ENCODE data around the gene PRKAR1B.

PRKAR1B gene

DNA sequence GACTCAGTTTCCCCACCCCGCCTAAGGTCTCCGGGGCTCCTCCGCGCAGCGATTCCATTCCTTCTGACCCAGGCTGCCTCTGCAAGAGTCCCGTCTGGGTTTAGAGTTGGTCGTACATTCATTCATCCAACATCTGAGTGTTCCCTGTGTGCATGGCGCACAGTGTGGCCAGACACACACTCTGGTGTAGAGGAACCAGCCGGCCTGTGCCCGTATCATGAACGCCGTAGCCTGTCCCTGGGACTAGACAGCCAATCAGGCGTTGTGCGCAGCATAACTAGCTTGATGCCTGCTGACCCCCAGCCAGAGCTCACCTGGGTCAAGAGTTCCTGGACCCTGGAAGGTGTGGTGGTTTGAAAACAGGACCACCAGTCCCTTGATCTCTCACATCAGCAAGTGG lies 186.5 kb downstream of the PRKAR1B start:
- no peak for DNase-seq (ENCODE audit: extremely low read depth, insufficient read length)
- Histone ChIP-seq H3K27me3 (replicated peaks; ENCODE audit: control insufficient read depth, insufficient read depth, low read length) (no peaks in the 10 kb centered on the region), H3K36me3 (ENCODE audit: control insufficient read depth, insufficient read depth, low read length) (no peaks in the 10 kb centered on the region), H3K4me3 (replicated peaks; ENCODE audit: low read depth, low read length) (no peak overlapping the region)
- TF ChIP-seq, protein P1, sequence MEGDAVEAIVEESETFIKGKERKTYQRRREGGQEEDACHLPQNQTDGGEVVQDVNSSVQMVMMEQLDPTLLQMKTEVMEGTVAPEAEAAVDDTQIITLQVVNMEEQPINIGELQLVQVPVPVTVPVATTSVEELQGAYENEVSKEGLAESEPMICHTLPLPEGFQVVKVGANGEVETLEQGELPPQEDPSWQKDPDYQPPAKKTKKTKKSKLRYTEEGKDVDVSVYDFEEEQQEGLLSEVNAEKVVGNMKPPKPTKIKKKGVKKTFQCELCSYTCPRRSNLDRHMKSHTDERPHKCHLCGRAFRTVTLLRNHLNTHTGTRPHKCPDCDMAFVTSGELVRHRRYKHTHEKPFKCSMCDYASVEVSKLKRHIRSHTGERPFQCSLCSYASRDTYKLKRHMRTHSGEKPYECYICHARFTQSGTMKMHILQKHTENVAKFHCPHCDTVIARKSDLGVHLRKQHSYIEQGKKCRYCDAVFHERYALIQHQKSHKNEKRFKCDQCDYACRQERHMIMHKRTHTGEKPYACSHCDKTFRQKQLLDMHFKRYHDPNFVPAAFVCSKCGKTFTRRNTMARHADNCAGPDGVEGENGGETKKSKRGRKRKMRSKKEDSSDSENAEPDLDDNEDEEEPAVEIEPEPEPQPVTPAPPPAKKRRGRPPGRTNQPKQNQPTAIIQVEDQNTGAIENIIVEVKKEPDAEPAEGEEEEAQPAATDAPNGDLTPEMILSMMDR (IDR thresholded peaks at IDR 0.05; ENCODE audit: insufficient read depth, low read length, poor library complexity, severe bottlenecking), result no peak

DNA sequence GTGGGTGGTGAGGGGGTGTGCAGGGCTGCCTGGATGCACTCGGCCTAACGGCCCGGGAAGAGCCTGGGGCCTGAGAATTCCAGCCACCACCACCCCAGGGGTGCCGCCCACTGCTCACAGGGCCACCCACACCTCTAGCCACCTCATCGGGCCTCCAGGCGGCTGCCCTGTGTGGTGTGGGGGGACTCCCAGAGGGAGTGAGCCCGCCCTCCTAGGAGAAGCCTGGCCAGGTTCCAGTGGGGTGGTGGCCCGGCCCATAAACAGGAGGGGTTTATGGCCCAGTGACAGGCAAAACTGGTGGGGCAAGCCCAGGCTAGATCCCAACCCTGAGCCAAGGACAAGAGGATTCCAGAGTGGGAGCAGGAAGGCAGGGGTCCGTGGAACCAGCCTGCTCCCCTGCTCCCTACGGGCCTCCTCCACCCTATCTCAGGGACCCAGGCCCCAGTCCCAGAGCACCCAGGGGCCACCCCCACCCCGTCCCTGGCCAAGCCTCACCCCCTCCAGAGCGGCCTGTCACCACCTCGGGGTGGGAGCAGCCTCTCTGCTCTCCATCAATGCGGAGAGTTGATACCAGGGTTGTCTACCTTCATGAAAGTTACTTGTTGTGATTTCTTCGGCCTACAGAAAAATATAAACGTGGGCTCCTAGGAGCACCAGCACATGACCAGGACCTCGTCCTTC lies 187.2 kb downstream of the PRKAR1B start:
- no peak for DNase-seq (ENCODE audit: extremely low read depth, insufficient read length)
- TF ChIP-seq, protein P1 (IDR thresholded peaks at IDR 0.05; ENCODE audit: insufficient read depth, low read length, poor library complexity, severe bottlenecking), result no peak
- H3K27me3 ChIP-seq (replicated peaks; ENCODE audit: control insufficient read depth, insufficient read depth, low read length), result no peaks in the 10 kb centered on the region
- no peaks in the 10 kb centered on the region for H3K36me3 ChIP-seq (ENCODE audit: control insufficient read depth, insufficient read depth, low read length)
- H3K4me3 ChIP-seq (replicated peaks; ENCODE audit: low read depth, low read length), result no peak overlapping the region

DNA sequence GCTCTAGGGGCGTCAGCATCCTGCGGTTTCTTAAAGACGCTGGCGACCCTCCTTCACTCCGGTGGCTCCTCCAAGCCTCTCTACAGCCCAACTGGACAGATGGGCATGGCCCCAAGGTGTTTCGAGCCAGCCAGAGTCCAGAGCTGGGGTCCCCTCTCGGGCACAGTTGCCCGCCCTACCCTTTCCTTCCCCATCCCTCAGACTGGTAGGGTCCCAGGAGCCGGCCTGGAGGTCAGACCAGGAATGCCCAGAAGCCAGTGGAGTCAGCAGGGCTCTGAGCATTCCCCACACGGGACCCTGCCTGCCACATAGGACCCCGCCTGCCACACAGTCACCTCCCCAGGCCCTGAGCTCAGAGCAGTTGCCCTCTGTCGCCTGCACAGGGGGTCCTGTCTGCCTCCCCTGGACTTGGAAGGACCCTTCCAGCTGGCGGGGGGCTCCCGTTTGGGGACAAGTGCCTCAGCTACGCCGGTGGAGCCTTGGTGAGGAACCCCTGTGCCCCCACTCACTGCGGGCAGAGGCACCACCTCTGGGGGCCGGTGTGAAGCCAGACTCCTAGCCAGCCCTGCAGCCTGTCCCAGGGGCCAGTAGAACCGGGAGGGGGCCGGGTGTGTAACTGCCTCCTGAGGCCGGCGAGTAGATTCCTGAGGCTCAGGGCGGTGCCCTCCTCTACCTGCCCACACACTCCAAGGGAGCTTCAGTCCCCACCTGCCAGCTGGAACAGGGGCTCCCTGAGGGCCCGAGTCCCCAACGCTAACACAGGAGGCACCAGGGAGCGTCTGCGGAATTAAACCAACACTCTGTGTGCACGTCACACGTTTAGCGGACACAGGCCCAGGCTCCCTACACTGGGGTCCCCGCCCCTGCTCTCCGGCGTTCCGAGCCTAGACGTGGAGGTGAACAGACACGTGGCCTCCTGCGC lies 188.1 kb downstream of the PRKAR1B start:
- H3K4me3 ChIP-seq (replicated peaks; ENCODE audit: low read depth, low read length), result no peak overlapping the region
- DNase-seq (ENCODE audit: extremely low read depth, insufficient read length), result no peak
- no peaks in the 10 kb centered on the region for H3K36me3 ChIP-seq (ENCODE audit: control insufficient read depth, insufficient read depth, low read length)
- TF ChIP-seq, protein P1 (IDR thresholded peaks at IDR 0.05; ENCODE audit: insufficient read depth, low read length, poor library complexity, severe bottlenecking), result no peak
- no peaks in the 10 kb centered on the region for H3K27me3 ChIP-seq (replicated peaks; ENCODE audit: control insufficient read depth, insufficient read depth, low read length)

- no peaks in the 10 kb centered on the region for H3K36me3 ChIP-seq (ENCODE audit: control insufficient read depth, insufficient read depth, low read length)
- DNase-seq (ENCODE audit: extremely low read depth, insufficient read length), result no peak
- no peaks in the 10 kb centered on the region; the same call in 1 of the 2 replicates for H3K27me3 ChIP-seq (replicated peaks; ENCODE audit: control insufficient read depth, insufficient read depth, low read length)
- no peak overlapping the region for H3K4me3 ChIP-seq (replicated peaks; ENCODE audit: low read depth, low read length)
- TF ChIP-seq, protein P1 (IDR thresholded peaks at IDR 0.05; ENCODE audit: insufficient read depth, low read length, poor library complexity, severe bottlenecking), result no peak
These were observed 189.0 kb downstream of the PRKAR1B start for GRCh38 chr7:537911-538634.

DNA sequence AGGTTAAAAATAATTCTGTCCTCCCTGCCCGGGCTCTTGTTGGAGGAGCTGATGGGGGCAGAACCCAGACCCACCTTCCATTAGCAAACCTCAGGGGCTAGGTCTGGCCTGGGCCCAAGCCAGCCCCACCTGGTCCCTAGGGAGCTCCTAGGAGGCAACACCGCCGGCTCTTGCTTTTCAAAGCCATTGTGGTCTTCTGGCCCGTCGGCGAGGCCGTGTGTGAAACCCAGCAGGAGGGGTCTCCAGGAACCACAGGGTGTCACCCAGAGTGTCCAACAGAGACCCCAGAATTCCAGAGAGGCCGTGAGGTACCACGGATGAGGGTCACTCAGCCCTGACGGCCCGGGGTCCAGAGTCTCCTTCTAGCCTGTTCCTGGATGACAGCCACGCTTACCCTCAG lies 190.8 kb downstream of the PRKAR1B start:
- Histone ChIP-seq H3K27me3 (replicated peaks; ENCODE audit: control insufficient read depth, insufficient read depth, low read length) (peaks cover 1% of the 10 kb centered on the region; the same call in 1 of the 2 replicates), H3K36me3 (ENCODE audit: control insufficient read depth, insufficient read depth, low read length) (no peaks in the 10 kb centered on the region)
- TF ChIP-seq, protein P1 (IDR thresholded peaks at IDR 0.05; ENCODE audit: insufficient read depth, low read length, poor library complexity, severe bottlenecking), result no peak

More for the DNA sequence above, 190.8 kb downstream of the PRKAR1B start:
- DNase-seq (ENCODE audit: extremely low read depth, insufficient read length), result no peak
- H3K4me3 ChIP-seq (replicated peaks; ENCODE audit: low read depth, low read length), result no peak overlapping the region
